HUDEP-2 (cell line): ENCODE results near the gene NLGN4X.
"Not testable (repeated sequence)": the region's sequence is repeated elsewhere in the genome, so short reads cannot be mapped to it uniquely, and the experiment has no call there.

Experiments used
- DNase-seq, 76 experiments: peaks; one replicate each; lab custom pipeline; 2025; ENCODE audit not compliant: unreplicated experiment in 76 of 76; lab: John Stamatoyannopoulos, UW

Gene NLGN4X

GRCh38 chrX:6015423-6015822, 213.2 kb downstream of the NLGN4X start:
- no peak for DNase-seq

- DNase-seq, result no peak
Measured at GRCh38 chrX:6012357-6012756, 216.3 kb downstream of the NLGN4X start.

- no peak for DNase-seq
Measured at GRCh38 chrX:6005856-6006255, 222.8 kb downstream of the NLGN4X start.

GRCh38 chrX:6004529-6004928, 224.1 kb downstream of the NLGN4X start:
- no peak for DNase-seq

- no peak for DNase-seq
Measured at GRCh38 chrX:6002056-6002455, 226.6 kb downstream of the NLGN4X start.

- no peak for DNase-seq
Measured at GRCh38 chrX:5998901-5999300, 229.8 kb downstream of the NLGN4X start.

- no peak for DNase-seq
Measured at GRCh38 chrX:5998456-5998855, 230.2 kb downstream of the NLGN4X start.

GRCh38 chrX:5991393-5991792, 237.3 kb downstream of the NLGN4X start:
- DNase-seq, result no peak

GRCh38 chrX:5979338-5979737, 249.3 kb downstream of the NLGN4X start:
- DNase-seq, result no peak

- DNase-seq, result no peak
Measured at GRCh38 chrX:5976332-5976731, 252.3 kb downstream of the NLGN4X start.

GRCh38 chrX:5971300-5971699, 257.4 kb downstream of the NLGN4X start:
- DNase-seq, result no peak

- no peak for DNase-seq
Measured at GRCh38 chrX:5965406-5965805, 263.3 kb downstream of the NLGN4X start.

GRCh38 chrX:5959286-5959685, 269.4 kb downstream of the NLGN4X start:
- DNase-seq, result no peak

- no peak for DNase-seq
Measured at GRCh38 chrX:5958523-5958922, 270.1 kb downstream of the NLGN4X start.

GRCh38 chrX:5957506-5957905, 271.2 kb downstream of the NLGN4X start:
- no peak for DNase-seq

GRCh38 chrX:5936438-5936837, 292.2 kb downstream of the NLGN4X start:
- DNase-seq, result no peak

- no peak for DNase-seq
Measured at GRCh38 chrX:5928224-5928623, 300.4 kb downstream of the NLGN4X start.

- DNase-seq, result no peak
Measured at GRCh38 chrX:5916945-5917344, 311.7 kb downstream of the NLGN4X start.

GRCh38 chrX:5915783-5916182, 312.9 kb downstream of the NLGN4X start:
- no peak for DNase-seq

- DNase-seq, result no peak
Measured at GRCh38 chrX:5907207-5907606, 321.5 kb downstream of the NLGN4X start.

- DNase-seq, result not testable (repeated sequence)
Measured at GRCh38 chrX:5903586-5904190, 325.0 kb downstream of the NLGN4X start.

GRCh38 chrX:5898463-5898862, 330.2 kb downstream of the NLGN4X start:
- no peak for DNase-seq

- DNase-seq, result no peak
Measured at GRCh38 chrX:5891378-5891777, 337.3 kb downstream of the NLGN4X start.
